AG08395 (cell line): ENCODE measurements around the gene PHF20.
A peak's percentile ranks its signal among the peaks of the same experiment; 100 is the strongest.
"Not testable (repeated sequence)": the region's sequence is repeated elsewhere in the genome, so short reads cannot be mapped to it uniquely, and the experiment has no call there.

Experiments used
- DNase-seq: peaks from one replicate; pipeline ENCODE4 v3.0.0; 2012; ENCODE audit warnings: mixed read lengths, low spot score

The PHF20 gene

DNA sequence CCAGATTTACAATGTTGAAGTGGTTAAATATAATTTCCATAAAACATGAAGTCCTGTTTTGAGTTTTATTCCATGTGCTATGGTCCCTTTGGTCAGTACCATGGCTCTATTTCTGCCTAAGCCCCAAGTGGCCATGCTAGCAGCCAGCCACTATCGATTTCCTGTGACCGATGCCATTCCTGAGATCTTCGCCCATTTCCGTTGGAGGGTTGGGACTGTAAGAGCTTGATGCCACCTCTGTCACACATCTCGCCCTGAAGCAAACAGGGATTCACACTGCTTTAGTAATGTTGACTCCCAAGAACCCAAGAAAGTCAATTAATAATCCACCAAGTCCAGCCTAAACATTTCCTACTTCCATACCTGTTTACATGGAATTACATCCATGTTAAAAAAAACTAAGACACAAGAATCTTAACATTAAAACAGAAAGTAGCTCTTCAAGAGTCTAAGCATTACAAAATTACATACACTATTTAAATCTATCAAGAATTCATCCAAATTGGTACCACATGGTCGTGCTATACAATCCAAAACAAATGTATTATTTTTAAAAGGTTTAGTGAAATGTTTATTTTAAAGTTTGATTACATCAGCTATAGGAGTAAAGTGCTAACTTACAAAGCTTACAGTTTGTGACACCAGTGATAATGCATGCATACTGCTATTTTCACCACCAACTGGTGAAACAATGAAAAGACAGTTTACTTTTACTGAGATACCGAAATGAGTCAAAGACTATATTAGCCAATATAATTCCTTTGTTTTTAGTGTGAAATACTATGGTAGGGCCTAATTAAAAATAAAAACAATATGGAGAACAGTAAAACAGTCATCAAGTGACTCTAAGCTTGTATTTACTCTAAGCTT lies 32.3 kb upstream of the PHF20 start:
- peak; percentile 13 for DNase-seq

DNA sequence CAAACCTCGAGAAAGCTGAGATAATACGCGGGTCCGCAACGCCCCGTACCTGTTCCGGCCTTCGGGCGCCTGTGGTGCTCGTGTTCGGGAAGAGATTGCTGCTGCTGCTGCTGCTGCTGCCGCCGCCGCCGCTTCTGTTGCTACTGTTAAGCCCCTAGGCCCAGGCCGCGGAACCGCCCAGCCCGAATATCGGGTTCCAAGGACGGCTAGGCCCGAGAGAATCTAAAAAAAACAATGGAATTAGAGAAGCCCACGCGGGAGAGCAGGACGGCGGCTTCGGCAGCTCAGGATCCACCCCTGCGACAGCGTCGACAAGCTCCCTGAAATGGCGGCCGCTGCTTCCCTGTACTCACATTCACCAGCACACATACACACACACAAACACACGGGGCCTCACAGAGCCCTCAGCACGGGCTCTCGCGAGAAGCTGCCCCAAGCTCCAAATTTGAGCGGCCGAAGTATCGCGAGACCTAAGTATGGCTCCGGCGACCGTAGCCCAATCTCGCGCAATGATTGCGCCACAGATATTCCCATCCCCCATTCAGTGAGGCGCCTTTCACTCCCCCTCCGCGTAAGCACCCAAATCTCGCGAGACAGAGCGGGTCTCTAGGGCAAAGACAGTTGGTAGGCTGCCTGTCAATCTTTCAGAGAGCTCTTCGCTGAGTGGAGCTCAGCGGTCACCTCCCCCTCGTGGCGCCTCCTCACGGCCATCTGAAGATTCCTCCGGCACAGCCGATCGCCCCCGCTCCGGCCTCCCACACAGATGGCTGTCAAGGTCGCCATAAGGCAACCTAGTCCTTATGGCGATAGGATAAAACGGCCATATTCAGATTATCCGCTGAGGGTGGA lies 29.7 kb upstream of the PHF20 start, which contains the start of gene RBM39:
Gene RBM39, minus strand, starts transcription at position 369 of the 849 bp plus-strand sequence. CDS start 1,386 bp downstream, outside the sequence.
- DNase-seq, result peak; percentile 97

- no peak for DNase-seq
Observed at GRCh38 chr20:35742741-35743523, 28.9 kb upstream of the PHF20 start.

DNA sequence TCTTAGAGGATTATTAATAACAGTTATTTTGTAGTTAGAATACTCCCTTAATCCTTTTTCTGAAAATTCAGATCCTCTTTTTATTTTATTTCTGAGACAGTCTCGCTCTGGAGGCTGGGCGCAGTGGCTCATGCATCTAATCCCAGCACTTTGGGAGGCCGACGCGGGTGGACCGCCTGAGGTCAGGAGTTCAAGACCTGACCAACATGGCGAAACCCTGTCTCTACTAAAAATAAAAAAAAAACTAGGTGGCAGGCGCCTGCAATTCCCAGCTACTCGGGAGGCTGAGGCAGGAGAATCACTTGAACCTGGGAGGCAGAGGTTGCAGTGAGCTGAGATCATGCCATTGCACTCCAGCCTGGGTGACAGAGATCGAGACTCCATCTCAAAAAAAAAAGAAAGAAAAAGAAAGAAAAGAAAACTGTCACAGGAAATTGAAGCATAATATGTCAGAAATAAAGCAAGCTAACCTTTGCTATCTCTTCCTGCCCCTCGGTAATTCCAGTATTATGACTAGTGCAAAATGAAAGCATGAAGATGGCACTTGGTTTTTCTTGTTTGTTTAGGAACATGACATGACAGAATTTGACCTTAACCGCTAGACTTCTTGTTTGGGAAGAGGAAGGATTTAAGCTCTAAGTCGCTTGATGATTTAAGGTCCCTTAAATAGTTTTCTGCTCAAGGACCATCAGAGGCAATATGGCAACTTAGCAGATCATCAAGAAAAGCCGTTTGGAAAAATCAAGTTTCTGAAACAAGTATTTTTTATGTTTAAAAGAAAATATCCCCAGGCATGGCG lies 27.9 kb upstream of the PHF20 start:
- DNase-seq, result no peak

DNA sequence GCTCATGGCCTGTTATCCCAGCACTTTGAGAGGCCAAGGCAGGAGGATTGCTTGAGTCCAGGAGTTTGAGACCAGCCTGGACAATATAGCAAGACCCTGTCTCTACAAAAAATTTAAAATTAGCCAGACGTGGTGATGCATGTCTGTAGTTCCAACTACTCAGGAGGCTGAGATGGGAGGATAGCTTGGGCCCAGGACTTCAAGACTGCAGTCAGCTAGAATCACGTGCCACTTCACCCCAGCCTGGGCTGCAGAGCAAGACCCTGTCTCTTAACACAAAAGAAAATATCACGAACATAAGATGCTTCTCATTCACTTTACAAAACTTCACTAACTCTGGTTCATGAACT lies 27.3 kb upstream of the PHF20 start:
- not testable (repeated sequence) for DNase-seq

GRCh38 chr20:35750611-35751010 lies 21.2 kb upstream of the PHF20 start:
- DNase-seq, result no peak

DNA sequence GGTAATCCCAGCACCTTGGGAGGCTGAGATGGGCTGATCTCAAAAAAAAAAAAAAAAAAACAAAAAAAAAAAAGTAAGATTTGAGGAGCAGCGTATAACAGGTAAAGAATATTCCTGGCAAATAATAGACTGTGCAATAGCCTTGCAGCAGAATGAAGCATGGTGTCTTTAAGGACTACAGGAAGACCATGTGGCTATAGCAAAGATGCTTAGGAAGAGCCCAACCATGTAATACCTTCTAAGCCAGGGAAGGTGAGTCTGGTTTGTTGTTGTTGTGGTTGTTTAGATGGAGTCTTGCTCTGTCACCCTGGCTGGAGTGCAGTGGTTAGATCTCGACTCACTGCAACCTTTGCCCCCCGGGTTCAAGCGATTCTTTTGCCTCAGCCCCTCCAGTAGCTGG lies 15.4 kb upstream of the PHF20 start:
- no peak for DNase-seq

GRCh38 chr20:35757098-35757705 lies 14.6 kb upstream of the PHF20 start:
- no peak for DNase-seq

DNA sequence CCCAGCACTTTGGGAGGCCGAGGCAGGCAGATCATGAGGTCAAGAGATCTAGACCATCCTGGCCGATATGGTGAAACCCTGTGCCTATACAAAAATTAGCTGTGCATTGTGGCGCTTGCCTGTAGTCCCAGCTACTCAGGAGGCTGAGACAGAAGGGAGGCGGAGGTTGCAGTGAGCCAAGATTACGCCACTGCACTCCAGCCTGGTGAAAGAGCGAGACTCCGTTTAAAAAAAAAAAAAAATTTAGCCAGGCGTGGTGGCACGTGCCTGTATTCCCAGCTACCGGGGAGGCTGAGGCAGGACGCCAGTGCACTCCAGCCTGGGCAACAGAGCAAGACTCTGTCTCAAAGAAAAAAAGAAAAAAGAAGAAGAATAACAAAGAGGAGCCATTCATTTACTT lies 10.3 kb upstream of the PHF20 start:
- not testable (repeated sequence) for DNase-seq

DNA sequence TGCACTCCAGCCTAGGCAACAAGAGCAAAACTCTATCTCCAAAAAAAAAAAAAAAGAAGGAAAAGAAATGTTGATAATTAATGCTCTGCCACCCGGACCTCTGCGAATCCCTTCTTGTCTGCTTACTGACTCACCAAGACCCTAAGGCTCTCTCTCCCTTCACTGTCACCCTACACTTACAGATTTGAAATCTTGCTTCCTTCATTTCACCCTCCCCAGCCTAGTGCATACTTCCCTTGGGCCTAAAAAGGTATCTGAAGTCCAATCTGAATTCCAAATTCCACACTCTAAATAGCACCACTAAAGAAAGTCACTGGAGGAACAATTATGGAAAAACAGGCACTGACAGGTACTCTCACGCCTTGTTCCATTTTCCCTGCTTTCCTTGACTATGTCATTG lies 9.4 kb upstream of the PHF20 start:
- no peak for DNase-seq

DNA sequence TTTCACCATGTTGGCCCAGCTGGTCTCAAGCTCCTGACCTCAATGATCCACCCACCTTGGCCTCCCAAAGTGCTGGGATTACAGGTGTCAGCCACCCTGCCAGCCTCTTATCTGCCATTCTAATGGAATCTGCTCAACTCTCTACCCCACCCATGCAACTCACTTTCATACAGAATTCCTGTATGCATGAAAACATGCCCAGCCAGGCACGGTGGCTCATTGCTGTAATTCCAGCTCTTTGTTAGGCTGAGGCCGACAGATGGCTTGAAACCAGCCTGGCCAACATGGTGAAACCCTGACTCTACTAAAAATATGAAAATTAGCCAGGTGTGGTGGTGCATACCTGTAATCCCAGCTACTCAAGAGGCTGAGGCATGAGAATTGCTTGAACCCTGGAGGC lies 6.9 kb upstream of the PHF20 start:
- not testable (repeated sequence) for DNase-seq

- no peak for DNase-seq
Observed at GRCh38 chr20:35766843-35767242, 5.0 kb upstream of the PHF20 start.

DNA sequence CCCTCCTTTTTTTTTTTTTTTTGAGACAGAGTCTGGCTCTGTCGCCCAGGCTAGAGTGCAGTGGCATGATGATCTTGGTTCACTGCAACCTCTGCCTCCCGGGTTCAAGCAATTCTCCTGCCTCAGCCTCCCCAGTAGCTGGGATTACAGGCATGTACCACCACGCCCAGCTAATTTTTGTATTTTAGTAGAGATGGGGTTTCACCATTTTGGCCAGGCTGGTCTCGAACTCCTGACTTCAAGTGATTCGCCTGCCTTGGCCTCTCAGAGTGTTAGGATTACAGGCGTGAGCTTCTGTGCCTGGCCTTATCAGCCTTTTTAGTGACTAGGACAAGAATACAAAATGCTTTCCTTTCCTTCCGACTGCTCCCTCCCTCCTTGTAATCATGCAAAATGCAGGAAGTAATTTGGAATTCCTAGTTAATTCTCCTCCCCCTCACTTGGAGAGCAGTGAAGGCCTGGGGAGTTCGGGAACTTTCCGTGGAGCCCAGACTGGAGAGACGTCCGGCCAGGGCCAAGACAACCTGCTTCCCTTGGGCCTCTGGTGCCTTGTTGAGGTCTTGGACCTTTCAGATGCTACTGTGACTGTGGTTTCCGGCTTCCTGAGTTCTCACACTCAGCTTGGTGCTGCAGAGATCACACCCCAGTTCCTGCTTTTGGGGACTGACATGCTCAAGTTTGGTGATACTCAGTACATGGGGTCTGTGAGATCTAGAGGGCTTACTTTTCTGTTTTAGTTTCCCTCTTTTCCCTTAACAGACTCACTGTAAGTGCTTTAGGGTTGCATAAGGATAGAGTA lies 3.9 kb upstream of the PHF20 start:
- DNase-seq, result no peak

- peak; percentile 93 for DNase-seq
Observed at GRCh38 chr20:35768731-35769664, 2.8 kb upstream of the PHF20 start.

- no peak for DNase-seq
Observed at GRCh38 chr20:35771367-35771688, 487 bp upstream of the PHF20 start.

- no peak for DNase-seq
Observed at GRCh38 chr20:35772563-35773058, 796 bp downstream of the PHF20 start.

GRCh38 chr20:35773154-35773751 lies 1.4 kb downstream of the PHF20 start:
- no peak for DNase-seq

DNA sequence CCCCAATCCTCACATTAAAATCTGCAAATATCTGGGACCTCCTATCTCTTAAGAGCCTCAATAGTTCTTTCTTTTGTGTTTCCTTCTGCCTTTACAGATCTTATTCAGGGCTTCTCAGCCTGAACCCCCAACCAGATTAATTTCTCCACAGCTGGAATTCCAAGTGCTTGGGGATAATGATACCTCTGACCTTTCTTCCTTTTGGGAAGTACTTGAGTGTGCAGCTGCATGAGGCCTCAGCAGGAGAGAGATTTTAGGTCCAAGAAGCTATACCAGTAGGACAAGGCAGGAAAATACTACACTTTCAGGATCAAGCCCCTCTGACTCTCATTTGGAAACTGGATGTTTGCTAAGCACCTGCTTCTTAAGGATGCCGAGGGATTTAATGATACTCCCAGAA lies 2.6 kb downstream of the PHF20 start:
- DNase-seq, result no peak
